ENCODE data around the gene WBP2NL.
"Not testable (repeated sequence)": the region's sequence is repeated elsewhere in the genome, so short reads cannot be mapped to it uniquely, and the experiment has no call there.

Gene WBP2NL

GRCh38 chr22:42033263-42034181 is 34.9 kb downstream of the WBP2NL start:
- no peak for DNase-seq (ENCODE audit: low spot score)

GRCh38 chr22:42035256-42035655 is 36.7 kb downstream of the WBP2NL start:
- DNase-seq (ENCODE audit: low spot score): no peak

- no peak for DNase-seq (ENCODE audit: low spot score)
These were observed 40.7 kb downstream of the WBP2NL start for GRCh38 chr22:42039271-42039670.

GRCh38 chr22:42041784-42042183 is 43.2 kb downstream of the WBP2NL start:
- DNase-seq (ENCODE audit: low spot score): no peak

GRCh38 chr22:42050641-42051180 is 52.1 kb downstream of the WBP2NL start:
- DNase-seq (ENCODE audit: low spot score): no peak

- no peak for DNase-seq (ENCODE audit: low spot score)
These were observed 54.2 kb downstream of the WBP2NL start for GRCh38 chr22:42052765-42053164.

GRCh38 chr22:42056757-42057511 is 58.3 kb downstream of the WBP2NL start:
- no peak for DNase-seq (ENCODE audit: low spot score)

- no peak for DNase-seq (ENCODE audit: low spot score)
These were observed 61.9 kb downstream of the WBP2NL start for GRCh38 chr22:42060489-42060888.

- DNase-seq (ENCODE audit: low spot score): no peak
These were observed 62.5 kb downstream of the WBP2NL start for GRCh38 chr22:42061041-42061440.

GRCh38 chr22:42062506-42063170 is 64.0 kb downstream of the WBP2NL start:
- no peak for DNase-seq (ENCODE audit: low spot score)

GRCh38 chr22:42064629-42065028 is 66.0 kb downstream of the WBP2NL start:
- DNase-seq (ENCODE audit: low spot score): no peak

GRCh38 chr22:42065438-42066125 is 67.0 kb downstream of the WBP2NL start:
- DNase-seq (ENCODE audit: low spot score): no peak

GRCh38 chr22:42066126-42066761 is 67.7 kb downstream of the WBP2NL start:
- DNase-seq (ENCODE audit: low spot score): no peak

- DNase-seq (ENCODE audit: low spot score): no peak
These were observed 68.3 kb downstream of the WBP2NL start for GRCh38 chr22:42066937-42067336.

- no peak for DNase-seq (ENCODE audit: low spot score)
These were observed 69.2 kb downstream of the WBP2NL start for GRCh38 chr22:42067671-42068251.

- no peak for DNase-seq (ENCODE audit: low spot score)
These were observed 69.7 kb downstream of the WBP2NL start for GRCh38 chr22:42068291-42068690.

- DNase-seq (ENCODE audit: low spot score): peak; percentile 21
These were observed 71.4 kb downstream of the WBP2NL start for GRCh38 chr22:42069801-42070516.

GRCh38 chr22:42070517-42071422 is 72.2 kb downstream of the WBP2NL start, which contains the start of gene NAGA:
NAGA (minus strand) TSS chr22:42070812; CDS start chr22:42070297, 515 bp downstream.
- peak; percentile 94 for DNase-seq (ENCODE audit: low spot score)

- DNase-seq (ENCODE audit: low spot score): not testable (repeated sequence)
These were observed 72.9 kb downstream of the WBP2NL start for GRCh38 chr22:42071508-42071907.
